ENCODE measurements around the gene PTTG1IP.

DNA sequence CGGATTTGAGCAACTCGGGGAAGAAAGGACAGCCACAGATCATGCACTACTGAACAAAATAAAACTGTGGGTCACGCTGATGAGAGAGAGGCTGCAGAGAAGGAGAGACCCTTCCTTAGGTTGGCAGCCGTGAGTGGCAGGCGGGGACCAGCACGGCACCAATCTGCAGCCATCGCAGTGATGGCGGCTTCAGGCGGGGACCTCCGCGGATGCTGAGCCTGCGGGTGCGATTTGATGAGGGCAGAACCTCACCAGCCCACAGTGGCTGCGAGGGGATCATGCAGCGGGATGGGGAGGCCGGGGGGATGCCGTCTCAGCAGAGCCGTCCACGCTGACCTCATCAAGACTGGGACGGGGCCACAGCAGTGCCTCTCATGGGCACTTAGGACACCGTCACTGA lies 35.4 kb upstream of the PTTG1IP start:
- TF ChIP-seq SUZ12 (IDR thresholded peaks at IDR 0.05; ENCODE audit: extremely low read depth, insufficient read depth, insufficient read length) (no peak), YY1 (IDR thresholded peaks at IDR 0.05; ENCODE audit: insufficient read depth, insufficient read length) (no peak)
